ENCODE measurements around the gene ZMYND19.
"Not testable (repeated sequence)": the region's sequence is repeated elsewhere in the genome, so short reads cannot be mapped to it uniquely, and the experiment has no call there.

ZMYND19 gene

GRCh38 chr9:137603879-137604278 lies 13.6 kb upstream of the ZMYND19 start:
- Histone ChIP-seq H3K9me3 (ENCODE audit: control insufficient read depth, insufficient read depth, low read depth, low read length) (no peaks in the 10 kb centered on the region), H3K9ac (ENCODE audit: low read length) (no peak overlapping the region), H3K4me1 (ENCODE audit: control insufficient read depth, insufficient read depth, low read length) (peaks cover 25% of the 10 kb centered on the region), H3K27me3 (ENCODE audit: control insufficient read depth, insufficient read depth, low read length) (peaks cover 33% of the 10 kb centered on the region), H3K4me3 (ENCODE audit: low read depth, low read length) (peak overlapping the region; percentile 32; the same call in 1 of the 2 replicates), H3K36me3 (ENCODE audit: control insufficient read depth, insufficient read depth, low read length) (no peaks in the 10 kb centered on the region), H3K27ac (ENCODE audit: low read depth, low read length) (no peak overlapping the region)

- Histone ChIP-seq H3K36me3 (ENCODE audit: control insufficient read depth, insufficient read depth, low read length) (no peaks in the 10 kb centered on the region), H3K4me1 (ENCODE audit: control insufficient read depth, insufficient read depth, low read length) (peaks cover 25% of the 10 kb centered on the region), H3K27me3 (ENCODE audit: control insufficient read depth, insufficient read depth, low read length) (peaks cover 33% of the 10 kb centered on the region), H3K4me3 (ENCODE audit: low read depth, low read length) (no peak overlapping the region), H3K27ac (ENCODE audit: low read depth, low read length) (no peak overlapping the region), H3K9ac (ENCODE audit: low read length) (no peak overlapping the region), H3K9me3 (ENCODE audit: control insufficient read depth, insufficient read depth, low read depth, low read length) (no peaks in the 10 kb centered on the region)
Measured at GRCh38 chr9:137602661-137603060, 12.3 kb upstream of the ZMYND19 start.

- Histone ChIP-seq H3K4me1 (ENCODE audit: control insufficient read depth, insufficient read depth, low read length) (peaks cover 7% of the 10 kb centered on the region; the same call in 1 of the 2 replicates), H3K27me3 (ENCODE audit: control insufficient read depth, insufficient read depth, low read length) (peaks cover 12% of the 10 kb centered on the region), H3K4me3 (ENCODE audit: low read depth, low read length) (no peak overlapping the region), H3K9me3 (ENCODE audit: control insufficient read depth, insufficient read depth, low read depth, low read length) (no peaks in the 10 kb centered on the region), H3K9ac (ENCODE audit: low read length) (no peak overlapping the region), H3K27ac (ENCODE audit: low read depth, low read length) (no peak overlapping the region), H3K36me3 (ENCODE audit: control insufficient read depth, insufficient read depth, low read length) (no peaks in the 10 kb centered on the region)
Measured at GRCh38 chr9:137598943-137599342, 8.6 kb upstream of the ZMYND19 start.

GRCh38 chr9:137596577-137596976 lies 6.3 kb upstream of the ZMYND19 start:
- H3K36me3 ChIP-seq (ENCODE audit: control insufficient read depth, insufficient read depth, low read length); H3K27ac ChIP-seq (ENCODE audit: low read depth, low read length); H3K9ac ChIP-seq (ENCODE audit: low read length); H3K4me3 ChIP-seq (ENCODE audit: low read depth, low read length); H3K4me1 ChIP-seq (ENCODE audit: control insufficient read depth, insufficient read depth, low read length); H3K27me3 ChIP-seq (ENCODE audit: control insufficient read depth, insufficient read depth, low read length); H3K9me3 ChIP-seq (ENCODE audit: control insufficient read depth, insufficient read depth, low read depth, low read length): not testable (repeated sequence)

- no peak overlapping the region for H3K27ac ChIP-seq (ENCODE audit: low read depth, low read length)
- no peak overlapping the region for H3K4me3 ChIP-seq (ENCODE audit: low read depth, low read length)
- no peaks in the 10 kb centered on the region for H3K9me3 ChIP-seq (ENCODE audit: control insufficient read depth, insufficient read depth, low read depth, low read length)
- no peak overlapping the region for H3K9ac ChIP-seq (ENCODE audit: low read length)
- peaks cover 10% of the 10 kb centered on the region for H3K36me3 ChIP-seq (ENCODE audit: control insufficient read depth, insufficient read depth, low read length)
- 0 out of 2 replicates have a peak, but pooled peaks cover 2% of the 10 kb centered on the region for H3K4me1 ChIP-seq (ENCODE audit: control insufficient read depth, insufficient read depth, low read length)
- H3K27me3 ChIP-seq (ENCODE audit: control insufficient read depth, insufficient read depth, low read length): no peaks in the 10 kb centered on the region
Measured at GRCh38 chr9:137593176-137593575, 2.9 kb upstream of the ZMYND19 start.

GRCh38 chr9:137592767-137593166 lies 2.5 kb upstream of the ZMYND19 start:
- H3K4me1 ChIP-seq (ENCODE audit: control insufficient read depth, insufficient read depth, low read length): 0 out of 2 replicates have a peak, but pooled peaks cover 2% of the 10 kb centered on the region
- H3K9ac ChIP-seq (ENCODE audit: low read length): no peak overlapping the region
- H3K27me3 ChIP-seq (ENCODE audit: control insufficient read depth, insufficient read depth, low read length): no peaks in the 10 kb centered on the region
- H3K36me3 ChIP-seq (ENCODE audit: control insufficient read depth, insufficient read depth, low read length): peaks cover 14% of the 10 kb centered on the region
- no peak overlapping the region for H3K4me3 ChIP-seq (ENCODE audit: low read depth, low read length)
- no peak overlapping the region for H3K27ac ChIP-seq (ENCODE audit: low read depth, low read length)
- no peaks in the 10 kb centered on the region for H3K9me3 ChIP-seq (ENCODE audit: control insufficient read depth, insufficient read depth, low read depth, low read length)

GRCh38 chr9:137590123-137590468 lies 216 bp downstream of the ZMYND19 start:
- H3K9me3 ChIP-seq (ENCODE audit: control insufficient read depth, insufficient read depth, low read depth, low read length): no peaks in the 10 kb centered on the region
- H3K27ac ChIP-seq (ENCODE audit: low read depth, low read length): no peak overlapping the region
- no peaks in the 10 kb centered on the region for H3K27me3 ChIP-seq (ENCODE audit: control insufficient read depth, insufficient read depth, low read length)
- H3K4me3 ChIP-seq (ENCODE audit: low read depth, low read length): peak overlapping the region; percentile 84
- H3K9ac ChIP-seq (ENCODE audit: low read length): peak overlapping the region; percentile 87
- H3K36me3 ChIP-seq (ENCODE audit: control insufficient read depth, insufficient read depth, low read length): peaks cover 39% of the 10 kb centered on the region
- H3K4me1 ChIP-seq (ENCODE audit: control insufficient read depth, insufficient read depth, low read length): 0 out of 2 replicates have a peak, but pooled peaks cover 2% of the 10 kb centered on the region

GRCh38 chr9:137589441-137590122 lies 730 bp downstream of the ZMYND19 start:
- Histone ChIP-seq H3K9ac (ENCODE audit: low read length) (peak overlapping the region; percentile 87), H3K27me3 (ENCODE audit: control insufficient read depth, insufficient read depth, low read length) (no peaks in the 10 kb centered on the region), H3K4me3 (ENCODE audit: low read depth, low read length) (peak overlapping the region; percentile 84), H3K36me3 (ENCODE audit: control insufficient read depth, insufficient read depth, low read length) (peaks cover 42% of the 10 kb centered on the region), H3K27ac (ENCODE audit: low read depth, low read length) (no peak overlapping the region), H3K9me3 (ENCODE audit: control insufficient read depth, insufficient read depth, low read depth, low read length) (no peaks in the 10 kb centered on the region), H3K4me1 (ENCODE audit: control insufficient read depth, insufficient read depth, low read length) (0 out of 2 replicates have a peak, but pooled peaks cover 2% of the 10 kb centered on the region)

- Histone ChIP-seq H3K4me3 (ENCODE audit: low read depth, low read length) (peak overlapping the region; percentile 84), H3K36me3 (ENCODE audit: control insufficient read depth, insufficient read depth, low read length) (peaks cover 49% of the 10 kb centered on the region), H3K9me3 (ENCODE audit: control insufficient read depth, insufficient read depth, low read depth, low read length) (no peaks in the 10 kb centered on the region), H3K27me3 (ENCODE audit: control insufficient read depth, insufficient read depth, low read length) (no peaks in the 10 kb centered on the region), H3K9ac (ENCODE audit: low read length) (peak overlapping the region; percentile 87), H3K4me1 (ENCODE audit: control insufficient read depth, insufficient read depth, low read length) (0 out of 2 replicates have a peak, but pooled peaks cover 2% of the 10 kb centered on the region), H3K27ac (ENCODE audit: low read depth, low read length) (no peak overlapping the region)
Measured at GRCh38 chr9:137588891-137589290, 1.4 kb downstream of the ZMYND19 start.

GRCh38 chr9:137588311-137588710 lies 2.0 kb downstream of the ZMYND19 start:
- Histone ChIP-seq H3K4me1 (ENCODE audit: control insufficient read depth, insufficient read depth, low read length) (0 out of 2 replicates have a peak, but pooled peaks cover 2% of the 10 kb centered on the region), H3K4me3 (ENCODE audit: low read depth, low read length) (no peak overlapping the region), H3K27ac (ENCODE audit: low read depth, low read length) (no peak overlapping the region), H3K27me3 (ENCODE audit: control insufficient read depth, insufficient read depth, low read length) (no peaks in the 10 kb centered on the region), H3K36me3 (ENCODE audit: control insufficient read depth, insufficient read depth, low read length) (peaks cover 55% of the 10 kb centered on the region), H3K9ac (ENCODE audit: low read length) (no peak overlapping the region), H3K9me3 (ENCODE audit: control insufficient read depth, insufficient read depth, low read depth, low read length) (no peaks in the 10 kb centered on the region)

- H3K4me3 ChIP-seq (ENCODE audit: low read depth, low read length): no peak overlapping the region
- H3K4me1 ChIP-seq (ENCODE audit: control insufficient read depth, insufficient read depth, low read length): 0 out of 2 replicates have a peak, but pooled peaks cover 2% of the 10 kb centered on the region
- no peaks in the 10 kb centered on the region for H3K9me3 ChIP-seq (ENCODE audit: control insufficient read depth, insufficient read depth, low read depth, low read length)
- no peaks in the 10 kb centered on the region for H3K27me3 ChIP-seq (ENCODE audit: control insufficient read depth, insufficient read depth, low read length)
- H3K9ac ChIP-seq (ENCODE audit: low read length): no peak overlapping the region
- H3K27ac ChIP-seq (ENCODE audit: low read depth, low read length): no peak overlapping the region
- peaks cover 69% of the 10 kb centered on the region for H3K36me3 ChIP-seq (ENCODE audit: control insufficient read depth, insufficient read depth, low read length)
Measured at GRCh38 chr9:137586854-137587253, 3.5 kb downstream of the ZMYND19 start.
